Measurements from ENCODE around the gene REL. TPM values are rescaled to one million over a fixed set of nuclear protein-coding genes. Genes with fewer than 3 reads are reported as not detected.

Gene REL
- total RNA-seq, 1 donor from 2014 or later: 28.4 TPM

Other genes with a start within 250 kb of the REL start
- 16.2 TPM for gene PAPOLG, start 125.3 kb upstream of the REL start, total RNA-seq
- gene PEX13, start 136.1 kb downstream of the REL start, total RNA-seq: 22.6 TPM
- gene PUS10, start 136.7 kb downstream of the REL start, total RNA-seq: 8.2 TPM
- 19.7 TPM for gene SANBR, start 184.3 kb downstream of the REL start, total RNA-seq

Data from sciatic nerve (tissue), 1 donor.